Neural crest cell (in vitro differentiated cells): ENCODE results near the gene ARFIP2. TPM values are rescaled to one million over a fixed set of nuclear protein-coding genes. Genes with fewer than 3 reads are reported as not detected.
A peak's percentile ranks its signal among the peaks of the same experiment; 100 is the strongest.

ENCODE experiments used
- DNase-seq: peaks from one replicate; pipeline ENCODE4 v3.0.0; 2021; ENCODE audit warnings: low read depth, mixed read lengths, low spot score
- H3K27ac Mint-ChIP-seq: one replicate; pipeline ENCODE4 v1.8.0; 2021; ENCODE audit warnings: mild to moderate bottlenecking, mixed read lengths; ENCODE audit not compliant: unreplicated experiment
- H3K27me3 Mint-ChIP-seq: 2 replicates; pipeline ENCODE4 v1.8.0; 2021; ENCODE audit warnings: low read depth, mild to moderate bottlenecking, mixed read lengths
- H3K36me3 Mint-ChIP-seq: 2 replicates; pipeline ENCODE4 v1.8.0; 2021; ENCODE audit warnings: low read depth, mild to moderate bottlenecking, mixed read lengths
- H3K4me1 Mint-ChIP-seq: 2 replicates; pipeline ENCODE4 v1.8.0; 2021; ENCODE audit warnings: mixed read lengths
- H3K4me3 Mint-ChIP-seq: one replicate; pipeline ENCODE4 v1.8.0; 2021; ENCODE audit warnings: mild to moderate bottlenecking, mixed read lengths
- H3K9me3 Mint-ChIP-seq: 2 replicates; pipeline ENCODE4 v1.8.0; 2021; ENCODE audit warnings: mixed read lengths
- total RNA-seq: library from RNA; stranded (reverse); gene quantifications from 2 replicates; pipeline ENCODE4 v1.2.1, GENCODE V29; 2021
- TF ChIP-seq, protein P1 (sequence below): fragments of 200-600 bp; sonication (generic); conservative IDR thresholded peaks from 2 replicates; pipeline ENCODE4 v1.5.0; 2021; ENCODE audit warnings: antibody characterized with exemption, mild to moderate bottlenecking

Gene ARFIP2
- total RNA-seq, 1 donor from 2014 or later = 57.1 TPM

- Mint-ChIP-seq H3K9me3 (no peaks in the 10 kb centered on the region), H3K4me1 (peaks cover 3% of the 10 kb centered on the region), H3K36me3 (peaks cover 2% of the 10 kb centered on the region), H3K4me3 (no peak overlapping the region), H3K27me3 (no peaks in the 10 kb centered on the region), H3K27ac (no peak overlapping the region)
- DNase-seq = no peak
- TF ChIP-seq, protein P1, sequence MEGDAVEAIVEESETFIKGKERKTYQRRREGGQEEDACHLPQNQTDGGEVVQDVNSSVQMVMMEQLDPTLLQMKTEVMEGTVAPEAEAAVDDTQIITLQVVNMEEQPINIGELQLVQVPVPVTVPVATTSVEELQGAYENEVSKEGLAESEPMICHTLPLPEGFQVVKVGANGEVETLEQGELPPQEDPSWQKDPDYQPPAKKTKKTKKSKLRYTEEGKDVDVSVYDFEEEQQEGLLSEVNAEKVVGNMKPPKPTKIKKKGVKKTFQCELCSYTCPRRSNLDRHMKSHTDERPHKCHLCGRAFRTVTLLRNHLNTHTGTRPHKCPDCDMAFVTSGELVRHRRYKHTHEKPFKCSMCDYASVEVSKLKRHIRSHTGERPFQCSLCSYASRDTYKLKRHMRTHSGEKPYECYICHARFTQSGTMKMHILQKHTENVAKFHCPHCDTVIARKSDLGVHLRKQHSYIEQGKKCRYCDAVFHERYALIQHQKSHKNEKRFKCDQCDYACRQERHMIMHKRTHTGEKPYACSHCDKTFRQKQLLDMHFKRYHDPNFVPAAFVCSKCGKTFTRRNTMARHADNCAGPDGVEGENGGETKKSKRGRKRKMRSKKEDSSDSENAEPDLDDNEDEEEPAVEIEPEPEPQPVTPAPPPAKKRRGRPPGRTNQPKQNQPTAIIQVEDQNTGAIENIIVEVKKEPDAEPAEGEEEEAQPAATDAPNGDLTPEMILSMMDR = no peak
Observed at GRCh38 chr11:6488342-6488741, 7.2 kb upstream of the ARFIP2 start.

GRCh38 chr11:6486938-6487337, 5.8 kb upstream of the ARFIP2 start:
- no peaks in the 10 kb centered on the region for H3K27me3 Mint-ChIP-seq
- H3K4me1 Mint-ChIP-seq = peaks cover 15% of the 10 kb centered on the region
- TF ChIP-seq, protein P1 = no peak
- H3K27ac Mint-ChIP-seq = no peak overlapping the region
- H3K36me3 Mint-ChIP-seq = peaks cover 8% of the 10 kb centered on the region
- no peak overlapping the region for H3K4me3 Mint-ChIP-seq
- DNase-seq = no peak
- no peaks in the 10 kb centered on the region for H3K9me3 Mint-ChIP-seq

DNA sequence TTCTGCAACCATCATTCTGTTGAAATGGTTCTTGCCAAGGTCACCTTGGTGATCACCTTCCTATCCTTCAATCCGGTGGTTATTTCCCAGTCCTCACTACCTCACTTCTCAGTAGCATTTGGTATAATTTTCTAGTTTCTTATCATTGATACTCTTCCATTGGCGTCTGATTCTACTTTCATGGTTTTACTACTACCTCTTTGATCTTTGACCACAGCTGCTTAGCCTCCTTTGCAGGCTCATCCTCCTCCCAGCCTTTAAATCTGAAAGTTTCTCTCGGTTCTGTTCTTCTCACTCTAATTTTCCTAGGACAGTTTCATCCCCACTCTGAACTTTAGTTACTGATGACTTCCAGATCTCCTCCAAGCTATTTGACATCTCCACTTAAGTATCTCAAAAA, 5.1 kb upstream of the ARFIP2 start:
- H3K27me3 Mint-ChIP-seq = no peaks in the 10 kb centered on the region
- no peak overlapping the region for H3K27ac Mint-ChIP-seq

GRCh38 chr11:6485661-6486060, 4.5 kb upstream of the ARFIP2 start:
- TF ChIP-seq, protein P1 = no peak
- no peaks in the 10 kb centered on the region for H3K9me3 Mint-ChIP-seq
- DNase-seq = no peak
- peaks cover 12% of the 10 kb centered on the region for H3K36me3 Mint-ChIP-seq
- peaks cover 23% of the 10 kb centered on the region for H3K4me1 Mint-ChIP-seq
- H3K4me3 Mint-ChIP-seq = no peak overlapping the region
- no peak overlapping the region for H3K27ac Mint-ChIP-seq
- H3K27me3 Mint-ChIP-seq = no peaks in the 10 kb centered on the region

More for the DNA sequence above, 5.1 kb upstream of the ARFIP2 start:
- TF ChIP-seq, protein P1 = no peak
- DNase-seq = no peak
- Mint-ChIP-seq H3K36me3 (peaks cover 10% of the 10 kb centered on the region), H3K9me3 (no peaks in the 10 kb centered on the region), H3K4me1 (peaks cover 17% of the 10 kb centered on the region), H3K4me3 (no peak overlapping the region)

DNA sequence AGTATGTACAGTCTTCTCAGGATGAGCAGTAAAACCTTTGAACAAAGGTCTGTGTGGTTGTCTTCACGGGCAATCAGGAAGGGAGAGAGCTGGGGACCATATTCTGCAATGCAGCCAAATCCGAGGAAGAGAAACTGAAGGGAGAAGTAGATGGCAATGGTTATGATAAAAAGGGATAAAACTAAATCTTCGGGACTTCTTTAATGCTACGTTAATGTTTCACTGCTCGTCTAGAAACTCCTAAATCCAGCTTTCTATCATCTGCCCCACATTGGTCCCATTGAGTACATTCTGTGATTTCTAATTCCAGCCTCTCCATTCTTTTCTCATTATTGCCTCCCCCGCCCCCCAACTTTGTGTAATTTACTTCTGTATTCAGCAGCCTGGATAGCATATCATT, 1.9 kb upstream of the ARFIP2 start:
- H3K9me3 Mint-ChIP-seq = no peaks in the 10 kb centered on the region
- peaks cover 38% of the 10 kb centered on the region for H3K4me1 Mint-ChIP-seq
- H3K36me3 Mint-ChIP-seq = peaks cover 12% of the 10 kb centered on the region
- peak overlapping the region; percentile 46 for H3K27ac Mint-ChIP-seq
- no peaks in the 10 kb centered on the region for H3K27me3 Mint-ChIP-seq
- peak overlapping the region; percentile 99 for H3K4me3 Mint-ChIP-seq
- DNase-seq = no peak
- TF ChIP-seq, protein P1 = no peak

GRCh38 chr11:6482441-6482840, 1.3 kb upstream of the ARFIP2 start:
- DNase-seq = no peak
- Mint-ChIP-seq H3K4me3 (peak overlapping the region; percentile 99), H3K36me3 (peaks cover 15% of the 10 kb centered on the region), H3K4me1 (peaks cover 38% of the 10 kb centered on the region), H3K27me3 (no peaks in the 10 kb centered on the region), H3K9me3 (no peaks in the 10 kb centered on the region), H3K27ac (peak overlapping the region; percentile 55)
- TF ChIP-seq, protein P1 = no peak
